ENCODE measurements around the gene COQ5.

DNA sequence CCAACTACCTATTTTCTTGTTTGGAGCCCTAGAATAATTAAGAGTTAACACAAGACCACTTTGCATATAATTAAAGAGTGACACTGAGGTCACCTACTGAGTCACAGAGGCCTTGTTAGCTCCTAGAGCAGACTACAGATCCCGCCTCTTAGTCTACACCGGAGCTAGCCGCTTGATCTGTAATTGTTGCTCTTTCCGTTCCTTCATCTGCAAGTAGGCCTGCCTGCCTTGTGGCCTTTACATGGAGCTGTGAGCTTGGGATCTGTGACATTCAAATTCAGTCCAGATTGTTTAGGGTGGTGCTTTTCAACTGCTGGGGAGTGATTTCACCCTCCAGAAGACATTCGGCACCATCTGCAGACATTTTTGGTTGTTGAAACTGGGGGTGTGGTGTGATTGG is 38.6 kb downstream of the COQ5 start:
- TF ChIP-seq L3MBTL2 (conservative IDR thresholded peaks at IDR 0.05) (no peak), ELF4 (IDR thresholded peaks at IDR 0.05) (no peak)
